Measurements from ENCODE around the gene PDE4B. TPM values are rescaled to one million over a fixed set of nuclear protein-coding genes. Genes with fewer than 3 reads are reported as not detected.
A peak's percentile ranks its signal among the peaks of the same experiment; 100 is the strongest.

PDE4B gene
- 1.6 TPM for total RNA-seq

DNA sequence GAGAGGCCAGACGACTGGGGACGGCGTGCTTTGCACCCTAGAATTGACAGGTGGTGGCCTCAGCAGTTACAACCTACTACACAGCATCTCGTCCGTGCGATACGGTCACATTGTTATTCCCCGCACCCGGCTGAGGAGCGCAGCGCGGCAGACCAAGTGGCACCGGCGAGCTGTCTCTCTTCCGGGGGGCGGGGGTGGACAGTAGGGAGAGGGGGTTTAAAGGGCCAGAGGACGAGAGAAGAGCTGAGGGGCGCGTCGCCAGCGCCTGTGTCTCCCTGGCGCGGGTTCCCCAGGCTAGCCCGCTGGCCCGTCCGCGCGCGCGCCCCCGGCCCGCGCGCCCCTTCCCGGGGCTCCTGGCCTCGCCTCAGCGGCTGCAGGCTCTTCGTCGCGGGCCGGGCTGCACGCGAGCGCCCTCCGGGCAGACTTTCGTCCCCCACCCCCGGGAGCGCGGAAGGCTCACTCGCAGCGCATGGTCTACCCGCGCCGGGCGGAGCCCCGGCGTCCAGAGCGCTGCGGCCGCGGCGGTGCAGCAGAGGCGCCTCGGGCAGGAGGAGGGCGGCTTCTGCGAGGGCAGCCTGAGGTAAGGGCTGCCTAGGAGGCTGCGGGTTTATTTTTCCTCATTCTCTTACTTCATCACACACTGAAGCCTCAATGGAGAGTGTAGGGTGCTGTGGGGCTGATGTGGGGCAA is at the start of gene PDE4B:
PDE4B (plus strand) TSS at position 227 of the 690 bp plus-strand sequence.
- no peak for ATAC-seq

DNA sequence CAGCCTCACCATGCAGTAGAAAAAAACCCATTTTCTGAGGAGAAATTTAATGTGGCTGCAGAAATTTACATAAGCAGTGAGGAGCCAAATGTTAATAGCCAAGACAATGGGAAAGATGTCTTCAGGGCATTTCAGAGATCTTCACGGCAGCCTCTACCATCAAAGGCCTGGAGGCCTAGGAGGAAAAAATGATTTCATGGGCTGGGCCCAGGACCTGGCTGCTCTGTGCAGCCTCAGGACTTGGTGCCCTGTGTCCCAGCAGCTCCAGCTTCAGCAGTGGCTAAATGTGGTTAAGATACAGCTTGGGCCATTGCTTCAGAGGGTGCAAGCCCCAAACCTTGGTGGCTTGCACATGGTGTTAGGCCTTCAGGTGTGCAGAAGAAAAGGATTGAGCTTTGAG is 48.0 kb upstream of the PDE4B start:
- no peak for ATAC-seq

DNA sequence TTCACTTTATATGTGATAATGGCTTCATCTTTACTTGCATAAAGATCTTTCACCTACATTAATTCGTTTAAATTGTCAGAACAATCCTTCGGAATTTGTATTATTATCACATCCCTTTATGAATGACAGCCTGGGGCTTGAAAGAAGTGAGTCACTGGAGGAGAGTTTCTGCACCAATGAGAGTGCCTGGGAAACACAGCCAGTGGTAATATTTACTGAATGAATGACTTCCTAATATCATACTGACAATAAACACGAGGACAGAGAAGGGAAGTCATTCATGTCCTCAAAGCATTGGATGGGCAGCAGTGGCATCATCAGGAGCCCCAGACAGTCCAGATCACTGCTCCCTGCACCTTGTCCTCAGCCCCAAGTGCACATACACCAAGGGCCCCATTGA is 40.7 kb upstream of the PDE4B start:
- no peak for ATAC-seq

DNA sequence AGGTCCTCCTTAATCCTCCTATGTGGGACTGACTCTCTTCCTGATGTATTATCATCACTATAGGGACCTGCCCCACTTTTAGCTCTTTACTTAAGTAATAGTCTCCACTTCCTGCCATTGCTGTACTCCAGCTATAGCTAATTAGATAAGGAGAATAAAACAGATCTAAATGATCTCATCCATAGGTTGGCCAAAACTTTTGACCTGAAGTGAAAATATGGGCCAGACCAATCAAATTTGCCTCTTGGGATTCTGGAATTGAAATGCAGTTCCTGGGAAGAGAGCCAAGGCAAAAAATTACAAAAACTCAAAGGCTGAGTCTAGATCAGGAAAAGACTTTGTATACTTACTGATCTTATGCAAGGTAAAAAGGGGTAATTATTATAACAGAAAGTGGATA is 36.1 kb upstream of the PDE4B start:
- ATAC-seq, result no peak

DNA sequence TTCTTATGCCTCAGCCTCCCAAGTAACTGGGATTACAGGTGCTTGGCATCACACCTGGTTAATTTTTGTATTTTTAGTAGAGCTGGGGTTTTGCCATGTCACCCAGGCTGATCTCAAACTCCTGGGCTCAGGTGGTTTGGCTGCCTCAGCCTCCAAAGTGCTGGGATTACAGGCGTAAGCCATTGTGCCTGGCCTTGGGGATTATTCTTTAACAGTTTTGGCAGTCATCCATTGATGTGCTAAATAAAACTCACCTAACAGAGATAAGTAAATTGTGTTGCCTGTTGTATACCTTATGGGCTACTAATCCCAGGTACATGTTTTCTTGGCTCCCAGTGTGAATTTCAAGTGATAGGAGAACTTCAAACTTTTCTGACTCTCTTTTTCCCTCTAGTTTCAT is 35.2 kb upstream of the PDE4B start:
- no peak for ATAC-seq

DNA sequence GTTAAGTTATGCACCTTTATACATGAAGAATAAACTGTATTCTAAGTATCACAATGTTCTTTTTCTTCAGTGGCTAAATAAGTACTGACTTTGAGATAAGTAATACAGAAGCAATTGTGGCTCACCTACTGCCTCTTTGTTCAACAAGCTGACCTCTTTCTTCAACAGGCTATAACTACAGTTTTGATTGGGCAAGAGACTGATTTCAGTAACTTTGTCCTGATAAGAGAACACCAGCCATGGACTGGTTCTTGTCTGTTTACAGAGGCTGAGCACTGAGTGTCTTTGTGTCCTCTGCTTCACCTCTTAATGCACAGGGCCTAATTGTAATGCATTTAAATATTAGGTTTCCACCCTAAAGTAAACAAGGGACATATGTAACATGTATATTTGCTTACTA is 34.6 kb upstream of the PDE4B start:
- ATAC-seq, result no peak

DNA sequence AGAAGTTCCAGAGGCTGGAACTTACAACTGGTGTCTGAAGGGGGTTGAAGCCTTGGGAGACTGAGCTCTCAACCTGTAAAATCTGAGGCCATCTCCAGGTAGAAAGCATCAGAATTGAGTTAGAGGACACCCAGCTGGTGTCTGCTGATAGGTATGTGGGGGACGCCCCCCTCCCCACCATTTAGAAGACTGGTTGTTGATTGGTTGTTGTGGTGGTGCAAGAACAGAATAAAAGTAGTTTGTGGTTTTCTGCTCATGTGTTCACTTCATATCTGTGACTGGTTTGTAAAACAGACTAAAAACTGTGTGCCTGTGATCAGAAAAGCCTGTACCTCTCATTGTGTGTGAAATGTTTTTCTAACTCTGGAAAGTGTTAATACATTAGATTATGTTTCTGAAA is 33.2 kb upstream of the PDE4B start:
- ATAC-seq, result no peak

DNA sequence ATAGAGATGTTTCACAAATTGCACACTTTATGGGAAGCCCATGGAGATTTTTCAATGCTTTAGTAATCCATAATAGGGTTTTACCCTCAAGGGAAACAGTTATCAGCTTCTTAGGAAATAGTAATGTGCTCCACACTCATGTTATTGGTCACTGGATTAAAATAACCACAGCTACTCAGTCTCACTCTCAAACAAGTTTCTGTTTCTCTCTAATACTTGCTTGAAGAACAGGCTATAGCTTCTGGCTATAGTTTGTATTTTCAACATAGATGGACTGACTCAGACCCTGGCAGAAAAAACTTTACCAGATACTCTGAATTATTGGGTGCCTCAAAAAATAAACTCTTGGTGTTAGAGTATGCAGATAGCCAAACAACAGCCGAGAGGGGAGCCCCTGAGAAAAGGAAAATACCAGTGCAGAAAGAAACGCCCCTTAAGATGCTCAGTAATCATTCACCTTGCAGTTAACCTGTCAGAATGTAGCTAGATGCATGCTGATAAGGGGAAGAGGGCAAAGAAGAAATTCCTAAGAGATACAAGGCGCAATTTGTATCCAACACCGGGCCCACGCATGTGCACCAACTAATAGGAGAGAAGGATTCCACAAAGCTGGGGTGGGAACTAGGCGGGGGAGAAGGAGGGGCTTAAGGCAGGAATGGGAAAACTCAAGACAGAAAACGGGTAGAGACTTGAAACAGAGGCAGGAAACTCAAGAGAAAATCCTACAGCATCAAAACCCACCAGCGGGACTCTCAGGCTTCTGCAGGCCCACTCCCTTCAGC is 30.4 kb upstream of the PDE4B start:
- no peak for ATAC-seq

DNA sequence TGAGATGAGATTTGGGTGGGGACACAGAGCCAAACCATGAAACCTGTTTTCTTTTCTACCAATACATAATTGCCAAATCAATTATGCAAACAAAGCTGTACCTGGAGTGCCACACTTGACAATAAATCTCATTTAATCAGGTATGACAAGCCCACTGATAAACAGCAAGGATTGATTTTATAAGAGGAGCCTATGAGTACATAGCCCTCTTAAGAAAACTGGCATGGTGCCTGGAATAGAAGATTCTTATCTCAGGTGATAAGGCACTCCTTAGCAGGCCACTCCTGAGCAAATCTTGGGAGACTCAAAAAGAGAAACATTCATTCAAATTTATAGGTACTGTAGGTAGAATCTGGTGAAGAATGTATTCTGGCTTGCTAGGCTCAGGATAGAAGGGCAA is 28.6 kb upstream of the PDE4B start:
- no peak for ATAC-seq

DNA sequence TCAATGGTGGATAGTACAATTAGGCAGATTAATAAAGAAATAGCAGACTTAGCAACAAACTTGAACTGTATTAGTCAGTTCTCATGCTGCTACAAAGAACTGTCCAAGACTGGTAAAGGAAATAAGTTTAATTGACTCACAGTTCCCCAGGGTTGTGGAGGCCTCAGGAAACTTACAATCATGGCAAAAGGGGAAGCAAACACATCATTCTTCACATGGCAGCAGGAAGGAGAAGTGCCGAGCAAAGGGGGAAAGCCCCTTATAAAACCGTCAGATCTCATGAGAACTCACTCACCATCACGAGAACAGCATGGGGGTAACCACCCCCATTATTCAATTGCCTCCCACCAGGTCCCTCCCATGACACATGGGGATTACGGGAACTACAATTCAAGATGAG is 27.1 kb upstream of the PDE4B start:
- ATAC-seq, result no peak

DNA sequence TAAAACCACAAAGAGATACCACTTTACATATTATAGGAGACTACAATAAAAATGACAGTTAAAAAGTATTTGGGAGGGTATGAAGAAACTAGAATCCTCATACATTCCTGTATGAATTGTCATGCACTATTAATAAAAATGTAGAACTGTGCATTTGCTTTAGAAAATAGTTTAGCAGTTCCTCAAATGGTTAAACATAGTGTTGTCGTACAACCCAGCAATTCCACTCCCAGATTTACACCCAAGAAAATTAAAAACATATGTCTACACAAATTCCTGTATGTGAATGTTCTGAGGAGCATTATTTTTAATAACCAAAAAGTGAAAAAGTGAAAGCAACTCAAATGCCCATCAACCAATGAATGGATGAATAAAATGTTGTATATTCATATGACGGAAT is 23.1 kb upstream of the PDE4B start:
- ATAC-seq, result no peak

DNA sequence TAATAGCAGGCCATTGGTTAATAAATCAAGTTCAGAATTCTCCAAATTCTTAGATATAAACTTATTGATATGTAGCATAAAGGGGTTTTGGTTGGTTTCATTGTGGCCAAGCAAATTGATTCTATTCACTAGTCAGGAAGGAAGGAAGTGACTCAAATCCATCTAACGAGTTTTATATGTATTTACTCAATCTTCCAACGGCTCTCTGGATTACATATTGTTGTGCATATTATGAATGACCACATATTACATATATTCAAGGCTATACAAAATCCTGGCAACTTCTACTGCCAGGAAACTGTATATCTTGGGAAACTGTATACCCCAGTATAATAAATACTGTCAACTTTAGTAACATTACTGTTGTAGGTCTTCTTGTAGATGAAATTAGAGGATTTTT is 20.1 kb upstream of the PDE4B start:
- ATAC-seq, result no peak

DNA sequence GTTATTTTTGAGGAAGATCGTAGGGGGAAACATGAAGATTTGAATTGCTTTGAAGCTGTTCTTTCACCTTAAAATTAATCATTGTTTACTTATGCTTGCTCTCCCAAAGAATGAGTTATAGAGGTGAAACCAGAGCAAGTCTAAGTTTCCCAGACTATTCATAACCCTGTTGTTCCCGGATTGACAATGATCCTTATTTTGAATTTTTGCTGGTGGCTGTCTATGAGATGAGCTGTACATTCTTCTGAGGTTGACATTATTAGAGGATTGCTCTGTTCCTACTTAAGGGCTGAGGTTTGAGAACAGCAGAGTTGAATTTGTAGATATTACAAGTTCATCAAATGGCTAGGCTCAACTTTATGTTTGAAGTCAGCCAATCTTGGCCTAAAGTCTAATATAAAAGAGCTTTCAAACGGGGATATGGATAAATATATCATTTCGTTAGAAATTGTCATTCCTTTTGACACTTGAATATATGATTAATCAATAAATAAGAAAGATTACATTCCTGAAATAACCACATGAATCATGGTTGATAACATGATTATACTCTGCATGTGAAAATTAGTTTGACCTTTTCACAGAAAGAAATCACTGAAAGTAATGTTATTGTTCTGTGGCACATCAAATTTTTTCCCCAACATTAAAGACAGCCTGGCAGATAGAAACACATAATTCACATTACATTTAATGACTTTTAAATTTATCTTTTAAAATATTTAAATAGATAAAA is 19.1 kb upstream of the PDE4B start:
- no peak for ATAC-seq

DNA sequence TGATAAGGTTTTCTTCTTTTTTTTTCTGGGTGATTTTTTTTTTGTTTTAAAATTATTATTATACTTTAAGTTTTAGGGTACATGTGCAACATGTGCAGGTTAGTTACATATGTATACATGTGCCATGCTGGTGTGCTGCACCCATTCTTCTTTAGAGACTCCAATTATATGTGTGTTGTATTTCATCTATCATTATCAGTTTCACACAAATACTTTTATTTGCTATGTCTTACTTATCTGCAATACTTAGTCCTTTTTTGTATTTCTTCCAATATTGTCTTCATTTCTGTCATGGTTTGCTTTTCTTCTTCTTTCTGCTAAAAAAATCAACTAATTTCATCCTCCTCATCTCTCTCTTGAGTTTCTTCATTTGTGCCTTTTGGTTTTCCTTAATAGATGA is 3.9 kb upstream of the PDE4B start:
- ATAC-seq, result no peak

DNA sequence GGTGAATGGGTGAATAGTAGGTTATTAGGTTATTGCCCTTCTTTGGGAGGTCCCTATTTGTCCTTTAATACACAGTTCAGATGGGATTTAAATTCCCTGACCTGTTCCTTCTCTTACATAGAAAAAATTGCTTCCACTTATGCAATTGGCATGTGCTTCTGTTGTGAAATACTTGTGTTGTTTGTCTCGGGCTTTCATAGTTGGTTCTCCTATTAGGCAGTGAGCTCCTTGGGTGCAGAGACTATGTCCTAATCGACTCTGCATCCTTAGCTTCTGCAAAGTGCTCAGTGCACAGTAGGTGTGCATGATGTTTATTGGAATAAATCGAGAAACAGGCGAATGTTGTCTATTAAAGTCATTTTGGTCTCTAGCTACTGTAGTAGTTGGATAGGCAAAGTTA is 1.3 kb upstream of the PDE4B start:
- no peak for ATAC-seq

DNA sequence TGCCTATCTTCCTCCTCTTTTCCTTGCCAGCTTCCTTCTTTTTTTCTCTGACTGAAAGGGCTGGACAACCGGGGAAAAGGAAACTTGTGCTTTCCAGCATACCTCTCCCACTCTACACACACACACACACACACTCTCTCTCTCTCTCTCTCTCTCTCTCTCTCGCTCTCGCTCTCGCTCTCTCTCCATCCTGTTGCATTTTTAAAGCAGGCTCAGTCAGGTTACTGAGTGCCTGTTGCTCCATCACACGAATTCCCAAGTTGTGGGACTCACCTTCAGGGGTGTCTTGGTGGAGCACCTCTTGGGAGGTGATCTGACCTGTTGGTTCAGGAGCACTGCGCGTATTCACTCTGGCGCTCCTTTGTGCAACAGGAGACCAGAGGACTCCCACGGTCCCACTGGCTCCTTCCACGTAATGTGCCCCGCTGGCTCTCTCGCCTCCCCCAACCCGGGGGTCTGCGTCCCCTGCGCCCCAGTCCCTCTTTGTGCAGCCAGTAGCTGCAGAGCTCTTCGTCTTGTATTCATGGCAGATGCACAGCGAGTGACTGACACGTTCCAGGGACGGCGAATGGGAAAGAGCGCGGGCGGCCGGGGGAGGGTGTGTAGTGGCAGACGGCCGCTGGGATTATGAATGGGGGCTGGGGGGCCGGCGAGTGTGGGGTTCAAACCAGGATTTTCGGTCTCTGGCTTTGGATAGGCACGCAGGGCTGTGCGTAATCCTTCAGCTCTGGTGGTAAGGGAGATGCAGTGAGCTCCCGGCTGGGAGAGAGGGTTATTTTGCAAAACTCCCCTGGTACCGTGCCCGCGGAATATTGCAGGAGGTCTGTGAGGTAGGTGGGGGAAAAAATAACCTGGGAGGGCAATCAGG is 660 bp upstream of the PDE4B start:
- no peak for ATAC-seq

DNA sequence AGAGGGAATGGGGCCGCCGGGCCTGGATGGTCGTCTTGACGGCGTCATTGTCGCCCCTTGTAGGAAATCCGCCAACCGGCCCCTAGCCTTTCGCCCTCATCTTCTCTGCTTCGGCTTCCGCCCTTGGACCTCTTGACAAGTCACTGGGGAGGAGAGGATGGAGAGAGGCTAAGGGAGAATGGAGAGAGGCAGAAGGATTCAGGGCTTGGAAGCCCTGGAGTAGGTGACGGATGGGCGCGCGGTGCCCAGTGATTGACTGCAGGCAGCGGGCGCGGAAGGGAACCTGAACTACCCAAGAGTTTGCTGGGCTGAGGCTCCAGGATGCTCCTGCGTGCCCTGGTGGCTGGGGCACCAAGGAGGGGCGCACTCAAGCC is 651 bp downstream of the PDE4B start:
- no peak for ATAC-seq

DNA sequence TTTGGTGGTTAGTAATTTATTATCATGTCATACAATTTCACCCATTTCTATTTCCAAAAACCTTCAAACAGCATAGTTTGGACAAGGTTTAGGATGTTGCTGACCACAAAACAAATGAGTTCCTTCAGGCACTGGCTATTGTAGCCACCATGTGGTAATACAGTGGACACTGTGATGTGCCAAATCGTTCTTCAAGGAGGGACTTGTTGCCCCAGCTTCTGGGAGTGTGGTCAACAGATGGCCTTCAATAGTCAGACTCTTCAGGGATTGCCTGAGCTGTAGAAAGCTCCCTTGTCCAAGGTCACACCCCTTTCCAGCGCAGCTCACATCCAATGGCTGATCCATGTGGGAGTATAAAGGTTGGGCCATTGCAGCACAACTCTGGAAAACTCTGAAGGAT is 2.6 kb downstream of the PDE4B start:
- ATAC-seq, result no peak

DNA sequence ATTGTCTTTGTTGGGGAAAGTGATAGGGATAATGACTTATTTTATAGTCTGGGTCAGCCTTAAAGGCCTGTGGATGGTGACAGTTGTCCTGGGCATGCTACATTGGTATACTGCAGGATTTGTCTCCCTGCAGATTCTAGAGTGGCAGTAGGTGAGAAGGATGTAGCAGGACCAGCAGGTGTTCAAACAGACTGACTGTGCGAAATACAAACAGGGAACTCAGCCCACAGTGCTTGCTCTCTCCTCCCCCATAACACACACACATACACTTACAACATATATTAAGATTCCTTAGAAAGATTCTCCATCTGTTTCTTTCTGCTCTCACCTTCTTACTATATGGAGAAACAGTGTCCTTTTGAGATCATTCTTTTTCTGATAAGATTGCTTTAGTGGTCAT is 6.9 kb downstream of the PDE4B start:
- ATAC-seq, result no peak

DNA sequence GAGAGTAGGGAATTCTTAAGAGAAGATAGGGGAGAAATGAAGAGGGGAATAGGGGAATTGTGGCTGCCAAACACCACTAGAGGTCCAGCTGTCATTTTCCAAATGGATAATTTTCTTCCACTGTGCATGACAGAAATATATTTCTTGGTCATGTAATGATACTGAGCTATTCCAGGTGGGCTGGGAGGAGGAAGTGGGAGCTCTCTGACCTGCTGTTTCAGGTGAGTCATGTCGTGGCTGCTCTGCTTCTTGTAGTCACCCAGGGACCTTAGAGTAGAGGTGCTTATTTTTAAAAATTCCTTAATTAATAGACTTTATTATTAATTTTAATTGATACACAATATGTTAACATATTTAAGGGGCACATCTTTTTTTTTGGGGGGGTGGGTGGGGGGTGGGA is 11.9 kb downstream of the PDE4B start:
- no peak for ATAC-seq

DNA sequence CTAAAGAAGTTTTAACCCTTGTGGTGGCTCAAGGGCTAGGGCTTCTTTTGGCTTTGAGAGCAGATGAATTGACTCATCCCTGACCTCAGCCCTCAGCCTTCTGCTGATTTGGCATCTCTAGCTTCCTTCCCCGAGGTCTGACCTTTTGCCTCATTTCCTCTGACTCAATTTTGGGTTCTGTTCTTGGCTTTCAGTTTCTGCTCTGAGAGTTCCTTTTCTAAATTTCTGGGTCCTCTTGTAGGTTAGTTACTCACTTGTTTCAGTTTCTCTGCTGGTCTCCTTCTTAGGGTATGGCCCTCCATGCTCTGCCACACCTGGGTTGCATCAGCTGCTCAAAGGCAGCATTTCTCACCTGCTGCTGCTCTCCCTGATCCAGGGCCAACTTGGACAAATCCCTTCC is 19.4 kb downstream of the PDE4B start:
- ATAC-seq, result peak; percentile 57

DNA sequence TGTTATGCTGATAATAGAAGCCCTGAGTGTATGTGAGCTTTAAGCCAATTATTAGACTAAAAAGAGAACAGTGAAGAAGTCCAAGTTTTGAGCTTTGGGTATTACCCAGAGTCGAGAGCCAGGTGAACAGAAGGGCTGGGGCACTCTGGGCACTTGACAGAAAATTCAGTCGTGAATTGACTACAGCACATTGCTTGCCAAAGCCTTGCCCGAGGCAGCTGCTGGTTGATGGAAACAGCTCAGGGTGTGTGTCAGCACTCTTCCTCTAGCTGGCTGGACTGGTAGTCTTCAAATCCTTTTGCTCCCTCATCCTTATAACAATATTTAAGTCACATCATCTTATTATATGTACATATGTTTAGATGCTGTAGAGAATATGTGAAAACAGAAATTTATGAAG is 21.3 kb downstream of the PDE4B start:
- ATAC-seq, result no peak

DNA sequence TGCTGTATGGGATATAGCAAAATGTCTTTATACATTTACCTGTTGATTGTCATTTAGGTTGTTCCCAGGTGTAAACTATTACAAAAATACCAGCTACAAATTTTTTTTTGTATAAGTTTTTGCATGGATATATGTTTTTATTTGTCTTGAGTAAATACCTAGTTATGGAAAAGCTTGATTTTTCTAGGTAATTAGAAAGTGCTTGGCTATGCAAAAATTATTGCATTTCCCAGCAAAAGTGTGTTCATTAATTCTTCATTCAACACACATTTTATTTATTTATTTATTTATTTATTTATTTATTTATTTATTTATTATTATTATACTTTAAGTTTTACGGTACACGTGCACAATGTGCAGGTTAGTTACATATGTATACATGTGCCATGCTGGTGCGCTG is 22.1 kb downstream of the PDE4B start:
- ATAC-seq, result no peak
